ENCODE results near the gene FRMD8. TPM values are rescaled to one million over a fixed set of nuclear protein-coding genes. Genes with fewer than 3 reads are reported as not detected.

FRMD8 gene
- total and polyA plus RNA-seq, 9 of the 15 experiments (the other 6 are each of a cell fraction or from before 2014, with no cell fraction given), result 4.5 to 54.5 (median 15.8) TPM

DNA sequence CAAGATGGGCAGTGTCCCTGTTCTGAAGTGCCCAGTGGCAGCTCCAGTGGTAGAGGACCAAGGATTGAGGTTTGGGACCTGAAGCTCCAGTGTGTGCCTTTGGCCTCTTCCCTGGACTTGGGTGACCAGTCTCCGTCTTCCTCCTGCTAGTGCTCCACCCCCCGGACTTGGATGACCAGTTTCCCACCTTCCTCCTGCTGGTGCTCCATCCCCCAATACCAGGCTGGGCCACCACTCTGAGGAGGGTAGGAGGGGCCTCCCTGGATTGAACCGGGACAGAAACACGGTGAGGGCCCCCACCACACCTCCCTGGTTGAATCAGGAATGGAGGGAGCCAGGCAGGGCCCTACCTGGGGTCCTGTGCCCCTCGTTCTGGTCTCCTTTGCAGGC, 25.2 kb downstream of the FRMD8 start:
- Histone ChIP-seq H3K9me3 (replicated peaks; ENCODE audit: control insufficient read depth, insufficient read depth, low read depth, low read length) (no peaks in the 10 kb centered on the region), H4K20me1 (replicated peaks; ENCODE audit: control insufficient read depth, insufficient read depth, low read length) (no peaks in the 10 kb centered on the region), H3K27me3 (ENCODE audit: control insufficient read depth in 2 of 2, insufficient read depth in 2 of 2, low read length in 2 of 2) (no peaks in the 10 kb centered on the region), H3K36me3 (ENCODE audit: control insufficient read depth, insufficient read depth, low read length) (peaks cover 51% of the 10 kb centered on the region; the same call in 2 of the 3 replicates), H3K4me3 (no peak overlapping the region), H3K27ac (ENCODE audit: extremely low read depth, low read depth, low read length) (no peak overlapping the region), H3K4me1 (replicated peaks in 1 of 2; ENCODE audit: control insufficient read depth in 2 of 2, insufficient read depth in 2 of 2, low read length in 2 of 2) (peaks cover 10 to 28% of the 10 kb centered on the region in 2 experiments; a peak in 4 of 5 replicates), H3K79me2 (ENCODE audit: control insufficient read depth, insufficient read depth, low read length) (peaks cover 9% of the 10 kb centered on the region), H3K9me1 (ENCODE audit: control insufficient read depth, insufficient read depth, low read length) (no peaks in the 10 kb centered on the region), H3K9ac (ENCODE audit: insufficient read depth in 1 of 2, low read depth in 2 of 2, low read length in 2 of 2) (peak overlapping the region in 1 of 2 experiments; percentile 35; a peak in 1 of 4 replicates), H2AFZ (ENCODE audit: low read depth, low read length) (no peak overlapping the region), H3K4me2 (ENCODE audit: insufficient read depth, low read length) (no peak overlapping the region)
- intact Hi-C loops (cut with micrococcal nuclease), result no loop called here
- BruUV-seq (replicated peaks), result no TSS peak
- FAIRE-seq, result no peak
- POLR2A ChIA-PET, result interaction anchor here (0.7 to 3.7 kb wide), 8 partner anchors 8 to 95 kb away, joined by 3 to 41 read pairs (median 6); partner anchors contain the start of genes MALAT1 and NEAT1
- ATAC-seq, result no peak
- no peak for TF ChIP-seq NFE2L1 (tag; IDR thresholded peaks at IDR 0.05; ENCODE audit: borderline replicate concordance, low read depth)
- TF ChIP-seq ZNF263 (CRISPR knock-in tag; IDR thresholded peaks at IDR 0.05; ENCODE audit: borderline replicate concordance), result peak; percentile 81
- CTCF ChIA-PET (ENCODE audit: low intra/inter-chr PET ratio), result no interaction called here
- 77% methylated on average over 5 of the region's 5 CpGs for WGBS (ENCODE audit: insufficient coverage, low coverage, missing lambda C conversion rate)
- DNase-seq (ENCODE audit: extremely low read depth in 1 of 4, low spot score in 3 of 4), result no peak
- in situ Hi-C loops (cut with MboI), result no loop called here

DNA sequence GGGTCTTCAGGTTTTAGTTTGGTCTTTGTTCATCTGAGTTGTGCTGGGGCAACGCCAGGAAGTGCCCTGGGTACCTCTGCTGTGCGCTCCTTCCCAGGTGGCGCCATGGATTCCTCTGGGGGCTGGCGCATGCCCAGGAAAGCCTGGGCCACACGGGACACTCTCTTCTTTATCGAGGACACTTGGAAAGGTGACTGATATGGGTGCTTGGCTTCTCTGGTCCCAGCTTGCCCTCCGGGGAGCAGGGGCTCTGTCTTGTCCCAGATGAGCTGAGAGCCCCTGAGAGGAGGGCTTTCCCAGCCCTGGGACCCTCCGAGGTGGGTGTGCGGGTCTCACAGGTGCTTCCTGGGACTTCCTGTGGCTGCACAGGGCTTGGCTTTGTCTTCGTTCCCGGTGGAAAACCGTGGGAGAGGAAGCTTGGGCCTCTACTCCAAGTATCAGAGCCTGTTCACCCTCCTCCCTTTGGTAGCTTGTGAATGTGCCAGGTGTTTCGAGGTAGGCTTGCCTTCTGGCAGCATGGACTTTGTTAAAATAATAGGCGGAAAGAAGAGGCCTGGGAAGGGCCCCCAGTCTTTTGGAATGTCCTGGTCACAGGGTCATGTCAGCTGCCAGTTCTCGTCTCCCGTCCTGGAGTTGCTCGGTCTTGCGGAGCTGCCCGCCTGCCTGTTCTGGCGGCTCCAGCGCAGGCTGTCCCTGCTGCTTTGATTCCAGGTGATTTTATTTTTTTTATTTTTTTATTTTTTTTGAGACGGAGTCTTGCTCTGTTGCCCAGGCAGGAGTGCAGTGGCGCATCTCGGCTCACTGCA, 26.0 kb downstream of the FRMD8 start:
- ATAC-seq, result no peak
- no peak for DNase-seq (ENCODE audit: extremely low read depth in 1 of 4, low spot score in 3 of 4)
- ChIA-PET POLR2A (interaction anchor here (0.6 to 17.3 kb wide), 11 partner anchors 9 to 94 kb away, joined by 3 to 704 read pairs (median 8); partner anchors contain the start of genes MALAT1 and NEAT1), CTCF (ENCODE audit: low intra/inter-chr PET ratio) (interaction anchor here (0.5 kb wide), 1 partner anchor 50 kb away, joined by 3 read pairs; no protein-coding TSS in a partner anchor)
- WGBS (ENCODE audit: insufficient coverage, low coverage, missing lambda C conversion rate), result 87% methylated on average over 21 of the region's 24 CpGs
- H3K27me3 ChIP-seq (ENCODE audit: control insufficient read depth in 2 of 2, insufficient read depth in 2 of 2, low read length in 2 of 2), result no peaks in the 10 kb centered on the region
- no peaks in the 10 kb centered on the region for H3K9me1 ChIP-seq (ENCODE audit: control insufficient read depth, insufficient read depth, low read length)
- peaks cover 18 to 36% of the 10 kb centered on the region in 2 experiments for H3K4me1 ChIP-seq (replicated peaks in 1 of 2; ENCODE audit: control insufficient read depth in 2 of 2, insufficient read depth in 2 of 2, low read length in 2 of 2)
- H3K4me2 ChIP-seq (ENCODE audit: insufficient read depth, low read length), result no peak overlapping the region
- H3K79me2 ChIP-seq (ENCODE audit: control insufficient read depth, insufficient read depth, low read length), result peaks cover 17% of the 10 kb centered on the region
- H3K27ac ChIP-seq (ENCODE audit: extremely low read depth, low read depth, low read length), result no peak overlapping the region
- in situ Hi-C loops (cut with MboI), result no loop called here
- H3K9ac ChIP-seq (ENCODE audit: insufficient read depth in 1 of 2, low read depth in 2 of 2, low read length in 2 of 2), result peak overlapping the region in 1 of 2 experiments; percentile 61; a peak in 2 of 4 replicates
- H3K9me3 ChIP-seq (replicated peaks; ENCODE audit: control insufficient read depth, insufficient read depth, low read depth, low read length), result no peaks in the 10 kb centered on the region
- no peaks in the 10 kb centered on the region for H4K20me1 ChIP-seq (replicated peaks; ENCODE audit: control insufficient read depth, insufficient read depth, low read length)
- TF ChIP-seq GATAD2B (IDR thresholded peaks at IDR 0.05; ENCODE audit: borderline replicate concordance) (no peak), RBFOX2 (IDR thresholded peaks at IDR 0.05; ENCODE audit: low read depth, low read length) (no peak), SOX6 (IDR thresholded peaks at IDR 0.05) (no peak), KLF6 (CRISPR knock-in tag; IDR thresholded peaks at IDR 0.05; ENCODE audit: borderline replicate concordance) (no peak), ELF4 (CRISPR knock-in tag; IDR thresholded peaks at IDR 0.05) (no peak), ELF1 (tag; IDR thresholded peaks at IDR 0.05) (no peak), FIP1L1 (IDR thresholded peaks at IDR 0.05; ENCODE audit: low read depth, low read length, poor library complexity, severe bottlenecking) (no peak), ZNF274 (IDR thresholded peaks at IDR 0.05; ENCODE audit: borderline replicate concordance, low read depth, low read length) (no peak), TCFL5 (CRISPR knock-in tag; conservative IDR thresholded peaks at IDR 0.05) (no peak), ZFP1 (CRISPR knock-in tag; IDR thresholded peaks at IDR 0.05) (no peak), ZNF12 (CRISPR knock-in tag; IDR thresholded peaks at IDR 0.05) (no peak)
- H2AFZ ChIP-seq (ENCODE audit: low read depth, low read length), result no peak overlapping the region
- TSS peak; percentile 32 for BruUV-seq (replicated peaks)
- no peak for FAIRE-seq
- H3K36me3 ChIP-seq (ENCODE audit: control insufficient read depth, insufficient read depth, low read length), result peaks cover 46% of the 10 kb centered on the region; the same call in 2 of the 3 replicates
- intact Hi-C loops (cut with micrococcal nuclease), result no loop called here
- H3K4me3 ChIP-seq, result no peak overlapping the region

Data from K562 (cell line).